K562 (cell line): ENCODE measurements around the gene BRWD1. TPM values are rescaled to one million over a fixed set of nuclear protein-coding genes. Genes with fewer than 3 reads are reported as not detected.

Experiments
- KDM5B ChIP-seq: fragments of 200-600 bp; sonication (generic); IDR thresholded peaks from 2 replicates; pipeline ENCODE4 v1.6.1; 2012; ENCODE audit warnings: low read depth, mild to moderate bottlenecking, moderate library complexity, low read length, control low read depth, inconsistent platforms; ENCODE audit not compliant: insufficient replicate concordance
- NFE2 ChIP-seq: IDR thresholded peaks from 2 replicates; pipeline ENCODE4 v1.6.1; 2014; ENCODE audit warnings: antibody characterized with exemption, low read depth
- NFIC ChIP-seq: fragments of 450-650 bp; IDR thresholded peaks from 2 replicates; pipeline ENCODE4 v1.6.1; 2017; ENCODE audit warnings: mild to moderate bottlenecking, inconsistent platforms
- NFRKB ChIP-seq: fragments of 450-650 bp; IDR thresholded peaks from 2 replicates; pipeline ENCODE4 v1.6.1; 2016; ENCODE audit warnings: low read depth
- polyA plus RNA-seq, 8 experiments: library from polyadenylated mRNA; depleted of rRNA in 4 of 8; stranded (reverse) in 5 of 8; unstranded in 3 of 8; fragments of >200 nt; fragmentation: Nextera tagmentation in 2 of 8; fragmentation: Illumina TruSeq in 1 of 8; extraction: Ambion mirVana in 2 of 8; extraction: Trizol in 1 of 8; gene quantifications; 2 replicates each; pipeline versions ENCODE4 v1.2.1 to v1.2.3, GENCODE V29; 2011 to 2014; ENCODE audit warnings: inconsistent platforms in 1 of 8, missing spikeins in 1 of 8
- total RNA-seq, 7 experiments: library from RNA; depleted of rRNA in 6 of 7; stranded (reverse); fragments of >200 nt in 6 of 7; fragmentation: Illumina TruSeq in 2 of 7; extraction: Trizol in 2 of 7; gene quantifications; 2 replicates each; pipeline versions ENCODE4 v1.2.1 to v1.2.3, GENCODE V29; 2011 to 2021; ENCODE audit warnings: low replicate concordance in 1 of 7
- TF ChIP-seq, protein P1 (sequence below): fragments of 450-650 bp; IDR thresholded peaks from 2 replicates; pipeline ENCODE4 v1.6.1; 2016; ENCODE audit warnings: mild to moderate bottlenecking, moderate library complexity
- TF ChIP-seq, protein P2 (sequence below): fragments of 250-450 bp; sonication (Bioruptor Pico); IDR thresholded peaks from 2 replicates; pipeline ENCODE4 v1.8.0; 2022; ENCODE audit warnings: moderate library complexity, mild to moderate bottlenecking, inconsistent platforms
- TF ChIP-seq, protein P3 (sequence below): sonication (generic); formaldehyde crosslinking; IDR thresholded peaks from 2 replicates; pipeline ENCODE4 v1.9.0; 2022; ENCODE audit warnings: mild to moderate bottlenecking, missing genetic modification reagents
- TF ChIP-seq, protein P4 (sequence below): conservative IDR thresholded peaks from 2 replicates; pipeline ENCODE4 v1.6.1; 2011; ENCODE audit warnings: low read depth, mild to moderate bottlenecking, low read length; ENCODE audit not compliant: control insufficient read depth
- TF ChIP-seq, protein P5 (sequence below): sonication (generic); formaldehyde crosslinking; IDR thresholded peaks from 2 replicates; pipeline ENCODE4 v1.8.0; 2022; ENCODE audit warnings: mild to moderate bottlenecking, missing genetic modification reagents, borderline replicate concordance

Gene BRWD1
- total and polyA plus RNA-seq, 9 of the 15 experiments (the other 6 are each of a cell fraction or from before 2014, with no cell fraction given): 10.1 to 60.2 (median 34.1) TPM

DNA sequence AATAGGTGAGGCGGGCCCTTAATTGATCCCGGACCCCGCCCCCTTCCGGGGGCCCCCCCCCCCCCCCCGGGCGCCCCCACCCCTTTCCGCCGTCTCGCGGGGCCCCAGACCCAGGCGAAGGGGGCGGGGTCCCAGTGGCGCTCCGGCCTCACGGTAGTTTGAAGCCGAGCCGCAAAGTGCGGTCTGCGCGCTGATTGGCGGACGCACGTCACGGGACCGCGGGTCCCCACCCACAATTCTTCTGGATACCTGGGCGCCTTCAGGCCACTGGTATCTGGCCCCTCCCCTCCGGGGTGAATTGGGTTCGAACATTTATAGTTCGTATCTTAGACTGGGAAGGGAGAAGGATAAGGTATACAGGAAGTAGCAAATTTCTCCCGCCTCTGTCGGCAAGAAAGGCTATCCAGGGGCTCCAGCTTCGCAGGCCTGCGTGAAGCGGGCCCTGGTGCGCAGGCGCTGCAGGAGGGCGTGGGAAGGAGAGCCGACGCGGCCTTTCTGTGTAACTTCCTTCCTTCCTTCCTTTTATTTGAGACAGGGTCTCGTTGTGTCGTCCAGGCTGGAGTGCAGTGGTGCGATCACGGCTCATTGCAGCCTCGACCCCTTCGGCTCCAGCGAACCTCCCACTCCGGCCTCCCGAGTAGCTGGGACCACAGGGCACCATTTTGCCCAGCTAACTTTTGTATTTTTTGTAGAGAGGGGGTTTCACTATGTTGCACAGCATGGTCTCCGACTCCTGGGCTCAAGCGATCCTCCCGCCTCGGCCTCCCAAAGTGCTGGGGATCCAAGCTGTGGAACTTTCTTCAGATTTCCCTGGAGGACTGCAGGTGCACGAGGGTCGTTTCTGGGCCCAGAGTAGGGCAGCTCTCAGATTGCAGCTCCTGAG lies 36.0 kb upstream of the BRWD1 start (continued):
- TF ChIP-seq, protein P1, sequence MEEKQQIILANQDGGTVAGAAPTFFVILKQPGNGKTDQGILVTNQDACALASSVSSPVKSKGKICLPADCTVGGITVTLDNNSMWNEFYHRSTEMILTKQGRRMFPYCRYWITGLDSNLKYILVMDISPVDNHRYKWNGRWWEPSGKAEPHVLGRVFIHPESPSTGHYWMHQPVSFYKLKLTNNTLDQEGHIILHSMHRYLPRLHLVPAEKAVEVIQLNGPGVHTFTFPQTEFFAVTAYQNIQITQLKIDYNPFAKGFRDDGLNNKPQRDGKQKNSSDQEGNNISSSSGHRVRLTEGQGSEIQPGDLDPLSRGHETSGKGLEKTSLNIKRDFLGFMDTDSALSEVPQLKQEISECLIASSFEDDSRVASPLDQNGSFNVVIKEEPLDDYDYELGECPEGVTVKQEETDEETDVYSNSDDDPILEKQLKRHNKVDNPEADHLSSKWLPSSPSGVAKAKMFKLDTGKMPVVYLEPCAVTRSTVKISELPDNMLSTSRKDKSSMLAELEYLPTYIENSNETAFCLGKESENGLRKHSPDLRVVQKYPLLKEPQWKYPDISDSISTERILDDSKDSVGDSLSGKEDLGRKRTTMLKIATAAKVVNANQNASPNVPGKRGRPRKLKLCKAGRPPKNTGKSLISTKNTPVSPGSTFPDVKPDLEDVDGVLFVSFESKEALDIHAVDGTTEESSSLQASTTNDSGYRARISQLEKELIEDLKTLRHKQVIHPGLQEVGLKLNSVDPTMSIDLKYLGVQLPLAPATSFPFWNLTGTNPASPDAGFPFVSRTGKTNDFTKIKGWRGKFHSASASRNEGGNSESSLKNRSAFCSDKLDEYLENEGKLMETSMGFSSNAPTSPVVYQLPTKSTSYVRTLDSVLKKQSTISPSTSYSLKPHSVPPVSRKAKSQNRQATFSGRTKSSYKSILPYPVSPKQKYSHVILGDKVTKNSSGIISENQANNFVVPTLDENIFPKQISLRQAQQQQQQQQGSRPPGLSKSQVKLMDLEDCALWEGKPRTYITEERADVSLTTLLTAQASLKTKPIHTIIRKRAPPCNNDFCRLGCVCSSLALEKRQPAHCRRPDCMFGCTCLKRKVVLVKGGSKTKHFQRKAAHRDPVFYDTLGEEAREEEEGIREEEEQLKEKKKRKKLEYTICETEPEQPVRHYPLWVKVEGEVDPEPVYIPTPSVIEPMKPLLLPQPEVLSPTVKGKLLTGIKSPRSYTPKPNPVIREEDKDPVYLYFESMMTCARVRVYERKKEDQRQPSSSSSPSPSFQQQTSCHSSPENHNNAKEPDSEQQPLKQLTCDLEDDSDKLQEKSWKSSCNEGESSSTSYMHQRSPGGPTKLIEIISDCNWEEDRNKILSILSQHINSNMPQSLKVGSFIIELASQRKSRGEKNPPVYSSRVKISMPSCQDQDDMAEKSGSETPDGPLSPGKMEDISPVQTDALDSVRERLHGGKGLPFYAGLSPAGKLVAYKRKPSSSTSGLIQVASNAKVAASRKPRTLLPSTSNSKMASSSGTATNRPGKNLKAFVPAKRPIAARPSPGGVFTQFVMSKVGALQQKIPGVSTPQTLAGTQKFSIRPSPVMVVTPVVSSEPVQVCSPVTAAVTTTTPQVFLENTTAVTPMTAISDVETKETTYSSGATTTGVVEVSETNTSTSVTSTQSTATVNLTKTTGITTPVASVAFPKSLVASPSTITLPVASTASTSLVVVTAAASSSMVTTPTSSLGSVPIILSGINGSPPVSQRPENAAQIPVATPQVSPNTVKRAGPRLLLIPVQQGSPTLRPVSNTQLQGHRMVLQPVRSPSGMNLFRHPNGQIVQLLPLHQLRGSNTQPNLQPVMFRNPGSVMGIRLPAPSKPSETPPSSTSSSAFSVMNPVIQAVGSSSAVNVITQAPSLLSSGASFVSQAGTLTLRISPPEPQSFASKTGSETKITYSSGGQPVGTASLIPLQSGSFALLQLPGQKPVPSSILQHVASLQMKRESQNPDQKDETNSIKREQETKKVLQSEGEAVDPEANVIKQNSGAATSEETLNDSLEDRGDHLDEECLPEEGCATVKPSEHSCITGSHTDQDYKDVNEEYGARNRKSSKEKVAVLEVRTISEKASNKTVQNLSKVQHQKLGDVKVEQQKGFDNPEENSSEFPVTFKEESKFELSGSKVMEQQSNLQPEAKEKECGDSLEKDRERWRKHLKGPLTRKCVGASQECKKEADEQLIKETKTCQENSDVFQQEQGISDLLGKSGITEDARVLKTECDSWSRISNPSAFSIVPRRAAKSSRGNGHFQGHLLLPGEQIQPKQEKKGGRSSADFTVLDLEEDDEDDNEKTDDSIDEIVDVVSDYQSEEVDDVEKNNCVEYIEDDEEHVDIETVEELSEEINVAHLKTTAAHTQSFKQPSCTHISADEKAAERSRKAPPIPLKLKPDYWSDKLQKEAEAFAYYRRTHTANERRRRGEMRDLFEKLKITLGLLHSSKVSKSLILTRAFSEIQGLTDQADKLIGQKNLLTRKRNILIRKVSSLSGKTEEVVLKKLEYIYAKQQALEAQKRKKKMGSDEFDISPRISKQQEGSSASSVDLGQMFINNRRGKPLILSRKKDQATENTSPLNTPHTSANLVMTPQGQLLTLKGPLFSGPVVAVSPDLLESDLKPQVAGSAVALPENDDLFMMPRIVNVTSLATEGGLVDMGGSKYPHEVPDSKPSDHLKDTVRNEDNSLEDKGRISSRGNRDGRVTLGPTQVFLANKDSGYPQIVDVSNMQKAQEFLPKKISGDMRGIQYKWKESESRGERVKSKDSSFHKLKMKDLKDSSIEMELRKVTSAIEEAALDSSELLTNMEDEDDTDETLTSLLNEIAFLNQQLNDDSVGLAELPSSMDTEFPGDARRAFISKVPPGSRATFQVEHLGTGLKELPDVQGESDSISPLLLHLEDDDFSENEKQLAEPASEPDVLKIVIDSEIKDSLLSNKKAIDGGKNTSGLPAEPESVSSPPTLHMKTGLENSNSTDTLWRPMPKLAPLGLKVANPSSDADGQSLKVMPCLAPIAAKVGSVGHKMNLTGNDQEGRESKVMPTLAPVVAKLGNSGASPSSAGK: peak; percentile 47
- TF ChIP-seq, protein P2, sequence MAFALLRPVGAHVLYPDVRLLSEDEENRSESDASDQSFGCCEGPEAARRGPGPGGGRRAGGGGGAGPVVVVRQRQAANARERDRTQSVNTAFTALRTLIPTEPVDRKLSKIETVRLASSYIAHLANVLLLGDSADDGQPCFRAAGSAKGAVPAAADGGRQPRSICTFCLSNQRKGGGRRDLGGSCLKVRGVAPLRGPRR (CRISPR knock-in tag): no peak
- TF ChIP-seq, protein P3, sequence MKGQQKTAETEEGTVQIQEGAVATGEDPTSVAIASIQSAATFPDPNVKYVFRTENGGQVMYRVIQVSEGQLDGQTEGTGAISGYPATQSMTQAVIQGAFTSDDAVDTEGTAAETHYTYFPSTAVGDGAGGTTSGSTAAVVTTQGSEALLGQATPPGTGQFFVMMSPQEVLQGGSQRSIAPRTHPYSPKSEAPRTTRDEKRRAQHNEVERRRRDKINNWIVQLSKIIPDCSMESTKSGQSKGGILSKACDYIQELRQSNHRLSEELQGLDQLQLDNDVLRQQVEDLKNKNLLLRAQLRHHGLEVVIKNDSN: peak; percentile 96
- TF ChIP-seq NFE2 (0 out of 2 replicates have a peak, but pooled peaks have one; percentile 33), NFRKB (peak; percentile 92), NFIC (peak; percentile 43), KDM5B (peak; percentile 93)
- TF ChIP-seq, protein P4, sequence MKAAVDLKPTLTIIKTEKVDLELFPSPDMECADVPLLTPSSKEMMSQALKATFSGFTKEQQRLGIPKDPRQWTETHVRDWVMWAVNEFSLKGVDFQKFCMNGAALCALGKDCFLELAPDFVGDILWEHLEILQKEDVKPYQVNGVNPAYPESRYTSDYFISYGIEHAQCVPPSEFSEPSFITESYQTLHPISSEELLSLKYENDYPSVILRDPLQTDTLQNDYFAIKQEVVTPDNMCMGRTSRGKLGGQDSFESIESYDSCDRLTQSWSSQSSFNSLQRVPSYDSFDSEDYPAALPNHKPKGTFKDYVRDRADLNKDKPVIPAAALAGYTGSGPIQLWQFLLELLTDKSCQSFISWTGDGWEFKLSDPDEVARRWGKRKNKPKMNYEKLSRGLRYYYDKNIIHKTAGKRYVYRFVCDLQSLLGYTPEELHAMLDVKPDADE: peak; percentile 51; the same call in 1 of the 2 replicates
- TF ChIP-seq, protein P5, sequence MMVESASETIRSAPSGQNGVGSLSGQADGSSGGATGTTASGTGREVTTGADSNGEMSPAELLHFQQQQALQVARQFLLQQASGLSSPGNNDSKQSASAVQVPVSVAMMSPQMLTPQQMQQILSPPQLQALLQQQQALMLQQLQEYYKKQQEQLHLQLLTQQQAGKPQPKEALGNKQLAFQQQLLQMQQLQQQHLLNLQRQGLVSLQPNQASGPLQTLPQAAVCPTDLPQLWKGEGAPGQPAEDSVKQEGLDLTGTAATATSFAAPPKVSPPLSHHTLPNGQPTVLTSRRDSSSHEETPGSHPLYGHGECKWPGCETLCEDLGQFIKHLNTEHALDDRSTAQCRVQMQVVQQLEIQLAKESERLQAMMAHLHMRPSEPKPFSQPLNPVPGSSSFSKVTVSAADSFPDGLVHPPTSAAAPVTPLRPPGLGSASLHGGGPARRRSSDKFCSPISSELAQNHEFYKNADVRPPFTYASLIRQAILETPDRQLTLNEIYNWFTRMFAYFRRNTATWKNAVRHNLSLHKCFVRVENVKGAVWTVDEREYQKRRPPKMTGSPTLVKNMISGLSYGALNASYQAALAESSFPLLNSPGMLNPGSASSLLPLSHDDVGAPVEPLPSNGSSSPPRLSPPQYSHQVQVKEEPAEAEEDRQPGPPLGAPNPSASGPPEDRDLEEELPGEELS (CRISPR knock-in tag): no peak; the same call in 1 of the 2 replicates
